IMR-90 (cell line): Measurements from ENCODE around the gene MAT2A. TPM values are rescaled to one million over a fixed set of nuclear protein-coding genes. Genes with fewer than 3 reads are reported as not detected.

Experiments
- ATAC-seq: fragments of 200-7000 bp; cut with Tn5 transposase; 2 replicates; pipeline ENCODE4 v1.9.1; 2020; ENCODE audit warnings: low read depth, mild to moderate bottlenecking, moderate library complexity
- BruUV-seq: library from RNA; stranded (reverse); fragments of 400-500 nt; replicated peaks from 2 replicates; lab custom pipeline; 2021; lab: Mats Ljungman, UMichigan
- CTCF ChIA-PET: fragments of 300-600 bp; formaldehyde crosslinking; extraction: SDS; loops from one replicate; lab custom pipeline; 2021; ENCODE audit warnings: antibody characterized with exemption; lab: Yijun Ruan, JAX
- POLR2A ChIA-PET: fragments of 300-600 bp; sonication (Branson Sonifier 250); formaldehyde crosslinking; loops from one replicate; lab custom pipeline; 2022; ENCODE audit warnings: antibody characterized with exemption; ENCODE audit not compliant: unreplicated experiment; lab: Charles Lee
- DNase-seq: peaks from one replicate; pipeline ENCODE4 v3.0.0; 2013
- H2AFZ ChIP-seq: replicated peaks from 2 replicates; pipeline ENCODE3; 2013; ENCODE audit warnings: low read length, mild to moderate bottlenecking; ENCODE audit not compliant: poor library complexity
- H2AK5ac ChIP-seq: 2 replicates; pipeline ENCODE4 v1.6.1; 2013; ENCODE audit warnings: low read depth, low read length, inconsistent platforms
- H2AK9ac ChIP-seq: replicated peaks from 2 replicates; pipeline ENCODE3; 2013; ENCODE audit warnings: mild to moderate bottlenecking, low read depth, low read length, moderate library complexity; ENCODE audit not compliant: poor library complexity
- H2BK120ac ChIP-seq: 2 replicates; pipeline ENCODE4 v1.6.1; 2013; ENCODE audit warnings: low read depth, low read length, inconsistent platforms
- H2BK15ac ChIP-seq: 3 replicates; pipeline ENCODE4 v1.6.1; 2013; ENCODE audit warnings: low read depth, low read length, inconsistent platforms
- H2BK20ac ChIP-seq: 2 replicates; pipeline ENCODE4 v1.6.1; 2013; ENCODE audit warnings: low read depth, mild to moderate bottlenecking, inconsistent platforms, low read length, moderate library complexity
- H2BK5ac ChIP-seq: 2 replicates; pipeline ENCODE4 v1.6.1; 2013; ENCODE audit warnings: mild to moderate bottlenecking, low read depth, low read length, inconsistent platforms; ENCODE audit not compliant: poor library complexity, severe bottlenecking
- H3K14ac ChIP-seq: replicated peaks from 2 replicates; pipeline ENCODE4 v1.6.1; 2013; ENCODE audit warnings: low read depth, low read length, inconsistent platforms
- H3K18ac ChIP-seq: 2 replicates; pipeline ENCODE4 v1.6.1; 2013; ENCODE audit warnings: low read depth, low read length, control low read depth
- H3K23ac ChIP-seq: 2 replicates; pipeline ENCODE4 v1.6.1; 2013; ENCODE audit warnings: low read depth, low read length, inconsistent platforms
- H3K27ac ChIP-seq: 2 replicates; pipeline ENCODE4 v1.5.1; 2013; ENCODE audit warnings: mild to moderate bottlenecking, control low read depth, low read length; ENCODE audit not compliant: insufficient read depth
- H3K27me3 ChIP-seq: 2 replicates; pipeline ENCODE4 v1.6.1; 2013; ENCODE audit warnings: low read length; ENCODE audit not compliant: control insufficient read depth, insufficient read depth
- H3K36me3 ChIP-seq: 2 replicates; pipeline ENCODE4 v1.6.1; 2013; ENCODE audit warnings: low read length, mixed read lengths; ENCODE audit not compliant: control insufficient read depth, insufficient read depth
- H3K4ac ChIP-seq: 2 replicates; pipeline ENCODE4 v1.6.1; 2013; ENCODE audit warnings: low read depth, low read length, inconsistent platforms
- H3K4me1 ChIP-seq: 2 replicates; pipeline ENCODE4 v1.6.1; 2013; ENCODE audit warnings: low read length, mixed read lengths; ENCODE audit not compliant: control insufficient read depth, insufficient read depth
- H3K4me2 ChIP-seq: 2 replicates; pipeline ENCODE4 v1.6.1; 2013; ENCODE audit warnings: low read depth, mild to moderate bottlenecking, control low read depth, low read length, moderate library complexity
- H3K4me3 ChIP-seq: 2 replicates; pipeline ENCODE4 v1.5.1; 2013; ENCODE audit warnings: low read depth, mild to moderate bottlenecking, control low read depth, low read length, moderate library complexity; ENCODE audit not compliant: insufficient read depth
- H3K56ac ChIP-seq: 2 replicates; pipeline ENCODE4 v1.6.1; 2013; ENCODE audit warnings: low read length, inconsistent platforms; ENCODE audit not compliant: insufficient read depth; ENCODE audit errors: extremely low read depth
- H3K79me1 ChIP-seq, 2 experiments: 2 replicates each; pipeline ENCODE4 v1.6.1; 2013; ENCODE audit warnings: low read length in 2 of 2, inconsistent platforms in 1 of 2, low read depth in 1 of 2
- H3K9ac ChIP-seq: 2 replicates; pipeline ENCODE4 v1.6.1; 2013; ENCODE audit warnings: low read depth, low read length, control low read depth
- H3K9me1 ChIP-seq: 2 replicates; pipeline ENCODE4 v1.6.1; 2013; ENCODE audit warnings: low read length, inconsistent platforms; ENCODE audit not compliant: insufficient read depth
- H3K9me3 ChIP-seq: 2 replicates; pipeline ENCODE4 v1.6.1; 2013; ENCODE audit warnings: low read length; ENCODE audit not compliant: control insufficient read depth, insufficient read depth
- H4K20me1 ChIP-seq: 2 replicates; pipeline ENCODE4 v1.6.1; 2013; ENCODE audit warnings: low read length, inconsistent platforms; ENCODE audit not compliant: insufficient read depth
- H4K5ac ChIP-seq: 2 replicates; pipeline ENCODE4 v1.6.1; 2013; ENCODE audit warnings: mild to moderate bottlenecking, low read depth, low read length, control low read depth
- H4K8ac ChIP-seq, 2 experiments: 2 replicates each; pipeline ENCODE4 v1.6.1; 2013; ENCODE audit warnings: low read depth in 2 of 2, low read length in 2 of 2, control low read depth in 1 of 2, inconsistent platforms in 1 of 2
- H4K91ac ChIP-seq: 2 replicates; pipeline ENCODE4 v1.6.1; 2013; ENCODE audit warnings: low read depth, low read length, inconsistent platforms; ENCODE audit not compliant: insufficient read depth
- CHD1 ChIP-seq: IDR thresholded peaks from 2 replicates; pipeline ENCODE4 v1.6.1; 2012; ENCODE audit warnings: low read depth, low read length, improper control_type of control experiment
- CTCF ChIP-seq: conservative IDR thresholded peaks from 2 replicates; pipeline ENCODE4 v1.5.1; 2012; ENCODE audit warnings: mild to moderate bottlenecking, low read depth, low read length, improper control_type of control experiment
- FOS ChIP-seq: fragments of 150-350 bp; IDR thresholded peaks from 2 replicates; pipeline ENCODE4 v1.6.1; 2016; ENCODE audit warnings: low read depth, low read length
- MAFK ChIP-seq: IDR thresholded peaks from 2 replicates; pipeline ENCODE4 v1.6.1; 2012; ENCODE audit warnings: low read depth, low read length, improper control_type of control experiment
- MAZ ChIP-seq: IDR thresholded peaks from 2 replicates; pipeline ENCODE4 v1.6.1; 2012; ENCODE audit warnings: low read depth, mild to moderate bottlenecking, low read length, improper control_type of control experiment, moderate library complexity, borderline replicate concordance
- MXI1 ChIP-seq: IDR thresholded peaks from 2 replicates; pipeline ENCODE4 v1.6.1; 2012; ENCODE audit warnings: low read depth, mild to moderate bottlenecking, low read length, moderate library complexity, borderline replicate concordance
- RCOR1 ChIP-seq: IDR thresholded peaks from 2 replicates; pipeline ENCODE4 v1.6.1; 2012; ENCODE audit warnings: mild to moderate bottlenecking, low read length, improper control_type of control experiment; ENCODE audit not compliant: insufficient replicate concordance
- RFX5 ChIP-seq: IDR thresholded peaks from 2 replicates; pipeline ENCODE4 v1.8.0; 2012; ENCODE audit warnings: low read depth, mild to moderate bottlenecking, low read length, moderate library complexity
- WGBS, 2 experiments: methylation state at CpG; one replicate each; pipeline versions ENCODE4 v1.1.5 to v1.1.7; 2013; ENCODE audit warnings: missing lambda C conversion rate in 2 of 2; ENCODE audit not compliant: insufficient read length in 1 of 2; ENCODE audit errors: extremely low coverage in 2 of 2; 5-methylcytosine and 5-hydroxymethylcytosine counted together
- dilution Hi-C: fragments of 300-500 bp; cut with HindIII; formaldehyde crosslinking; loops from one replicate; pipeline ENCODE4 v1.14.3; 2018; ENCODE audit warnings: low sequenced_read_pairs; ENCODE audit not compliant: unreplicated experiment
- in situ Hi-C: fragments of 300-500 bp; cut with MboI; formaldehyde crosslinking; loops from 3 replicates; pipeline ENCODE4 v1.14.3; 2019; ENCODE audit warnings: low sequenced_read_pairs, inconsistent platforms, mixed read lengths
- intact Hi-C: fragments of 100-400 bp; cut with micrococcal nuclease; formaldehyde crosslinking; loops from 2 replicates; pipeline ENCODE4 v1.10.0; 2022
- polyA plus RNA-seq, 3 experiments: library from polyadenylated mRNA; depleted of rRNA; stranded (reverse); fragments of >200 nt; gene quantifications; 2 replicates each; pipeline ENCODE4 v1.2.3, GENCODE V29; 2012; ENCODE audit warnings: low replicate concordance in 1 of 3
- total RNA-seq: library from RNA; depleted of rRNA; stranded (reverse); fragments of >200 nt; gene quantifications from 2 replicates; pipeline ENCODE4 v1.2.3, GENCODE V29; 2012

Gene MAT2A
- total and polyA plus RNA-seq, 2 of the 4 experiments (the other 2 are of a cell fraction), result 94.1 to 223 TPM

DNA sequence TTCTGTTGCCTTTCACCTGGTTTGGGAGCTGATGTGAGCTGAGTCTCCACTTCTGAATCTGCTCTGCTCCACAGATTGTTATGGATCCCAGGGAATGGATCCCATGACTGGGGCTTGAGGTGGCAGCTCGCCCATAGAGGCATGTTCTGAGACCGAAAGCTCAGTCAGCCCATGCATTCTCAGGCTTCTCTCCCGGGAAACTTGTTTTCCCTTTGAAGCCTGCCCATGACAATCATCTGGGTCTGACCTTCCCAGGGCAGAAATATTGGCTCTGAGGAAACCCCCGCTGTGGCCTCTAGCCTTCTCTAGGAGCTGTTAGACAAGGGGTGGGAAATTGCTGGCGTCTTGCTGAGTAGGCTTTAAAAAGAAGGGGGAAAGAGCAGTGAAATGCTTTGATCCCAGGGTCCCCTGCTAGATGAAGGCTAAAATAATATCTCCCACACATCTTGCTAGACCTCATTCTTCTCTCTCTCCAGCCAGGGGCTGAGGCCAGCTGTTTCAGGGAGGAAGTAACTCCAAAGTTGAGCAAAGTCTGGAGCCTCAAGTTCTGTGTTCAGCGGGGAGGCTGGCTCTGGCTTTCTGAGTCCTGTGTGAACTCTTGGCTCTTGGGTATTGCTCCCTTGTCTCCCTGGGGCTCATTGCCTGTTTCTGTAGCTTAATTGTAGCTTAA is 40.4 kb downstream of the MAT2A start:
- H2BK120ac ChIP-seq, result peak overlapping the region; percentile 71
- peak overlapping the region; percentile 52; the same call in 1 of the 2 replicates for H2BK20ac ChIP-seq
- CTCF ChIA-PET, result interaction anchor here (0.6 to 0.9 kb wide), 2 partner anchors 13 to 48 kb away, joined by 3 read pairs; no protein-coding TSS in a partner anchor
- no peaks in the 10 kb centered on the region for H4K20me1 ChIP-seq
- intact Hi-C loops, result no loop called here
- H2AFZ ChIP-seq, result no peak overlapping the region
- no TSS peak for BruUV-seq
- peak overlapping the region; percentile 16; the same call in 1 of the 2 replicates for H3K18ac ChIP-seq
- H3K56ac ChIP-seq, result no peak overlapping the region
- H3K79me1 ChIP-seq, result peaks cover 0 to 4% of the 10 kb centered on the region in 2 experiments; a peak in 1 of 4 replicates
- no peak overlapping the region for H2AK9ac ChIP-seq
- dilution Hi-C loops, result no loop called here
- H3K4me2 ChIP-seq, result no peak overlapping the region; the same call in 1 of the 2 replicates
- no peak overlapping the region for H3K4me3 ChIP-seq
- peak overlapping the region; percentile 26; the same call in 1 of the 2 replicates for H4K5ac ChIP-seq
- POLR2A ChIA-PET, result no interaction called here
- peak overlapping the region; percentile 57 for H4K91ac ChIP-seq
- in situ Hi-C loops, result no loop called here
- H3K4me1 ChIP-seq, result peaks cover 22% of the 10 kb centered on the region
- no peaks in the 10 kb centered on the region for H3K27me3 ChIP-seq
- WGBS, 2 experiments, result 73% methylated on average over 2 of the region's 6 CpGs; no CpG with 5 or more reads in 1 of the 2 experiments
- H3K27ac ChIP-seq, result peak overlapping the region; percentile 32; the same call in 1 of the 2 replicates
- peak overlapping the region; percentile 50; the same call in 1 of the 2 replicates for H3K23ac ChIP-seq
- no peak overlapping the region for H2AK5ac ChIP-seq
- H2BK5ac ChIP-seq, result no peak overlapping the region
- peaks cover 9% of the 10 kb centered on the region for H3K9me1 ChIP-seq
- TF ChIP-seq RCOR1 (no peak), MXI1 (no peak), MAFK (no peak), CHD1 (no peak), RFX5 (no peak), CTCF (no peak), FOS (no peak), MAZ (no peak)
- no peaks in the 10 kb centered on the region for H3K9me3 ChIP-seq
- 0 out of 3 replicates have a peak overlapping the region, but pooled peaks have one; percentile 61 for H2BK15ac ChIP-seq
- H3K14ac ChIP-seq, result peak overlapping the region; percentile 28
- DNase-seq, result no peak
- H3K4ac ChIP-seq, result peak overlapping the region; percentile 33; the same call in 1 of the 2 replicates
- no peaks in the 10 kb centered on the region for H3K36me3 ChIP-seq
- H4K8ac ChIP-seq, result peak overlapping the region; percentile 65 to 66; a peak in 3 of 4 replicates
- H3K9ac ChIP-seq, result peak overlapping the region; percentile 13; the same call in 1 of the 2 replicates
- ATAC-seq, result no peak
